ENCODE data around the gene ADAM33. TPM values are rescaled to one million over a fixed set of nuclear protein-coding genes. Genes with fewer than 3 reads are reported as not detected.

ADAM33 gene
- polyA plus RNA-seq, 1 experiment, result 16.3 TPM

DNA sequence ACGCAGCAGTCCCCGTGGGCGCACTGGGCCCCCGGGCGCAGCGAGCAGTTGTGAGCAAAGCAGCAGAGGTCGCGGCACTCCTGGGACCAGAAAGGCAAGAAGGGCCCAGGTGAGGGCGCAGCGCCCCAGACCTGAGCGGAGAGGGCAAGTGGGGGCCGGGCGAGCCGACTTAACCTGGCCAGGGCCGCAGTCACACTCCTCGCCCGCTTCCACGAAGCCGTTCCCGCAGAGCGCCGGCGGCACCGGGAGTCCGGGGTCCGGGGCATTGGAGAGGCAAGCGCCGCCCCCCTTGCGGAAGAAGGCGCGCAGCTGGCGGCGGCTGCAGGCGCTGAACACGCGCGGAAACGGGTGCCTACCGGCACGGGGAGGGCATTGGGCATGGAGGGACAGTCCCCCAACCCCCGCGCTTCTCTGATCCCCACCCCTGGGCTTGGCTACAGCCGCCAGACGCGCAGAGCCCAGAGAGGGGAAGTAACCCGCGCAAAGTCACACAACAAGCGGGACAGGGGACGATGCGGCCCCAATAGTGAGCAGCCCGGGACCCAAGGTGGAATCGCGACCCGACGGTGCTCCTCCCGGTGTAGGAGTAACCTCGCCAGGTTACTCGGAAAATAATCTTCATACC is 9.2 kb downstream of the ADAM33 start:
- ChIA-PET POLR2A (interaction anchor here (1.7 kb wide), 1 partner anchor 15 kb away, joined by 3 read pairs; no protein-coding TSS in a partner anchor), CTCF (interaction anchor here (0.8 to 6.5 kb wide), 3 partner anchors 38 to 80 kb away, joined by 3 to 110 read pairs (median 11); no protein-coding TSS in a partner anchor)
- no peak overlapping the region for H3K4me3 ChIP-seq (ENCODE audit: low read depth, low read length)
- TF ChIP-seq, protein P1, sequence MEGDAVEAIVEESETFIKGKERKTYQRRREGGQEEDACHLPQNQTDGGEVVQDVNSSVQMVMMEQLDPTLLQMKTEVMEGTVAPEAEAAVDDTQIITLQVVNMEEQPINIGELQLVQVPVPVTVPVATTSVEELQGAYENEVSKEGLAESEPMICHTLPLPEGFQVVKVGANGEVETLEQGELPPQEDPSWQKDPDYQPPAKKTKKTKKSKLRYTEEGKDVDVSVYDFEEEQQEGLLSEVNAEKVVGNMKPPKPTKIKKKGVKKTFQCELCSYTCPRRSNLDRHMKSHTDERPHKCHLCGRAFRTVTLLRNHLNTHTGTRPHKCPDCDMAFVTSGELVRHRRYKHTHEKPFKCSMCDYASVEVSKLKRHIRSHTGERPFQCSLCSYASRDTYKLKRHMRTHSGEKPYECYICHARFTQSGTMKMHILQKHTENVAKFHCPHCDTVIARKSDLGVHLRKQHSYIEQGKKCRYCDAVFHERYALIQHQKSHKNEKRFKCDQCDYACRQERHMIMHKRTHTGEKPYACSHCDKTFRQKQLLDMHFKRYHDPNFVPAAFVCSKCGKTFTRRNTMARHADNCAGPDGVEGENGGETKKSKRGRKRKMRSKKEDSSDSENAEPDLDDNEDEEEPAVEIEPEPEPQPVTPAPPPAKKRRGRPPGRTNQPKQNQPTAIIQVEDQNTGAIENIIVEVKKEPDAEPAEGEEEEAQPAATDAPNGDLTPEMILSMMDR (IDR thresholded peaks at IDR 0.05; ENCODE audit: low read depth, low read length), result no peak
- H3K27ac ChIP-seq (ENCODE audit: low read depth, low read length), result no peak overlapping the region
- no peak for DNase-seq (ENCODE audit: low read depth, low spot score)
- H3K27me3 ChIP-seq (ENCODE audit: control insufficient read depth, insufficient read depth, low read length), result no peaks in the 10 kb centered on the region
- H3K9me3 ChIP-seq (ENCODE audit: control insufficient read depth, insufficient read depth, low read length), result no peaks in the 10 kb centered on the region; the same call in 1 of the 2 replicates

DNA sequence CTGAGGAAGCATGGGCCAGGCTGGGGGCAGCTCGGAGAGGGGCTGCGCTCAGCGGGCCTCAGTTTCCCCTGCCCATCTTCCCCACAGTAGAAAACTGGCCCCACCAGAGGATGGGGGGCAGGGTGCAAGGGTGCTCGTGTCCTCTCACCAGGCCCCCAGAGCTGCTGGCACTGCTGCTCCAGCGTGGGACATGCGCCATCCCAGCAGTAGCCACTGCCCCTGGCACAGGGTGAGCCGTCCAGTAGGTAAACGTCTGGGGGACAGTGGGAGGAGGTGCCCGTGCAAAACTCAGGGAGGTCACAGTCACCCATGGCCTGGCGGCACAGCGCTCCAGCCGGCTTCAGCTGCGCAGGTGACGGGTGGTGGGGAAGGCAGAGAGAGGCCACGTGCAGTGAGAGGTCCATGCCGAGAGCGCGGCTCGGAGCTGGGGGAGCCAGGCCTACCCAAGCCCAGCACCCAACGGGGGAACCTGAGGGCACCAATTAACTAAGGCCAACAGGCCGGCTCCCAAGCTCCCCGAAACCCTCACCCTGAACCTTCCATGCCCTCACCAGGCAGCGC is 9.7 kb downstream of the ADAM33 start:
- Histone ChIP-seq H3K9me3 (ENCODE audit: control insufficient read depth, insufficient read depth, low read length) (no peaks in the 10 kb centered on the region; the same call in 1 of the 2 replicates), H3K27ac (ENCODE audit: low read depth, low read length) (no peak overlapping the region), H3K4me3 (ENCODE audit: low read depth, low read length) (no peak overlapping the region), H3K27me3 (ENCODE audit: control insufficient read depth, insufficient read depth, low read length) (no peaks in the 10 kb centered on the region)
- CTCF ChIA-PET, result interaction anchor here (0.8 to 3.0 kb wide), 2 partner anchors 39 to 81 kb away, joined by 3 to 11 read pairs; no protein-coding TSS in a partner anchor
- no peak for DNase-seq (ENCODE audit: low read depth, low spot score)
- POLR2A ChIA-PET, result interaction anchor here (1.7 kb wide), 1 partner anchor 15 kb away, joined by 3 read pairs; no protein-coding TSS in a partner anchor
- TF ChIP-seq, protein P1 (IDR thresholded peaks at IDR 0.05; ENCODE audit: low read depth, low read length), result no peak

DNA sequence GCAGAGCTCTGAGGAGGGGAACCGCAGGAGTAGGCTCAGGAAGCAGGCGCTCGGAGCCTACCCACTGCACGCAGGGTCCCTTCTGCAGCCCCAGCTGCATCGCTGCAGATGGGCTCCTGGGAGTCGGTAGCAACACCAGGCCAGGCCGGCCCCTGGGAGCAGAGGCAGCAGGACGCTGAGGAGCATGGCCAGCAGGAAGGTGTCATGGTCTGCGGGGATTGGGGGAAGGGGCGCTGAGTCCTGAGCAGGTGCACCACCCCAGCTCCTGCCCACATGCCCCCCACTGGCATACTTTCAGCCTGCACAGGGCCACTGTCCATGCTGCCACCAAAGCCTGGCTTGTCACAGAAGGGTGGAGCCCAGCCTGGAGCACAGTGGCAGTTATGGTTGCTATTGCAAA is 10.9 kb downstream of the ADAM33 start:
- TF ChIP-seq, protein P1 (IDR thresholded peaks at IDR 0.05; ENCODE audit: low read depth, low read length), result no peak
- ChIA-PET CTCF (interaction anchor here (3.0 kb wide), 1 partner anchor 40 kb away, joined by 11 read pairs; no protein-coding TSS in a partner anchor), POLR2A (no interaction called here)
- no peak overlapping the region for H3K4me3 ChIP-seq (ENCODE audit: low read depth, low read length)
- H3K9me3 ChIP-seq (ENCODE audit: control insufficient read depth, insufficient read depth, low read length), result no peaks in the 10 kb centered on the region; the same call in 1 of the 2 replicates
- no peak overlapping the region for H3K27ac ChIP-seq (ENCODE audit: low read depth, low read length)
- no peaks in the 10 kb centered on the region for H3K27me3 ChIP-seq (ENCODE audit: control insufficient read depth, insufficient read depth, low read length)
- DNase-seq (ENCODE audit: low read depth, low spot score), result no peak

DNA sequence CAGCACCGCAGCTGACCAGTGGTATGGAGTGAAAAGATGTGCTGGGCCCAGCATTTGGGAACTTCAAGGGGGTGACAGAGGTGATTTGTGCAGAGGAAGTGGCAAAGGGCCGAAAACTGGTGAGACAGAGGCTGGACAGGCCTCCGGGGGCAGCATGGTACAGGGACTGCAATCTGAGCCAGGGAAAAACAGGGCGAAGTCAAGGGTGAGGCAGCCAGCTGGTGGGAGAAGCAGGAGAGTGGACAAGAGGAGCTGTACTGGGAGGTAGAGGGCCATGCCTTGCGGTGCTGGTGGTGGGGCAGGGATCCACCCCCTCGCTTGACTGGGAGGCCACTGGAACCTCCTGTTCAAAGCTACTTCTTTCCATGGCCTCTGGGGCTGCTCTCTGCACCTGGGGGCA is 11.3 kb downstream of the ADAM33 start:
- Histone ChIP-seq H3K27me3 (ENCODE audit: control insufficient read depth, insufficient read depth, low read length) (no peaks in the 10 kb centered on the region), H3K4me3 (ENCODE audit: low read depth, low read length) (no peak overlapping the region), H3K9me3 (ENCODE audit: control insufficient read depth, insufficient read depth, low read length) (no peaks in the 10 kb centered on the region; the same call in 1 of the 2 replicates), H3K27ac (ENCODE audit: low read depth, low read length) (no peak overlapping the region)
- ChIA-PET POLR2A (no interaction called here), CTCF (interaction anchor here (3.0 kb wide), 1 partner anchor 40 kb away, joined by 11 read pairs; no protein-coding TSS in a partner anchor)
- TF ChIP-seq, protein P1 (IDR thresholded peaks at IDR 0.05; ENCODE audit: low read depth, low read length), result peak; percentile 38; the same call in 1 of the 2 replicates
- no peak for DNase-seq (ENCODE audit: low read depth, low spot score)
